Measurements from ENCODE around the gene GRAMD2B.

GRCh38 chr5:126391386-126391785 lies 31.8 kb upstream of the GRAMD2B start:
- TF ChIP-seq CTCF (IDR thresholded peaks at IDR 0.05; ENCODE audit: poor library complexity) (no peak), EZH2phosphoT487 (IDR thresholded peaks at IDR 0.05; ENCODE audit: low read depth, severe bottlenecking, unreplicated experiment) (no peak), EZH2 (IDR thresholded peaks at IDR 0.05; ENCODE audit: borderline replicate concordance) (no peak)
